GM18909 (cell line): Measurements from ENCODE around the gene ZNF142.
"Not testable (repeated sequence)": the region's sequence is repeated elsewhere in the genome, so short reads cannot be mapped to it uniquely, and the experiment has no call there.

Experiments used
- ATAC-seq: cut with Tn5 transposase; IDR thresholded peaks from one replicate; pipeline ENCODE4 v1.9.1; 2021; ENCODE audit warnings: mild to moderate bottlenecking; ENCODE audit not compliant: unreplicated experiment, poor library complexity

Gene ZNF142, protein sequence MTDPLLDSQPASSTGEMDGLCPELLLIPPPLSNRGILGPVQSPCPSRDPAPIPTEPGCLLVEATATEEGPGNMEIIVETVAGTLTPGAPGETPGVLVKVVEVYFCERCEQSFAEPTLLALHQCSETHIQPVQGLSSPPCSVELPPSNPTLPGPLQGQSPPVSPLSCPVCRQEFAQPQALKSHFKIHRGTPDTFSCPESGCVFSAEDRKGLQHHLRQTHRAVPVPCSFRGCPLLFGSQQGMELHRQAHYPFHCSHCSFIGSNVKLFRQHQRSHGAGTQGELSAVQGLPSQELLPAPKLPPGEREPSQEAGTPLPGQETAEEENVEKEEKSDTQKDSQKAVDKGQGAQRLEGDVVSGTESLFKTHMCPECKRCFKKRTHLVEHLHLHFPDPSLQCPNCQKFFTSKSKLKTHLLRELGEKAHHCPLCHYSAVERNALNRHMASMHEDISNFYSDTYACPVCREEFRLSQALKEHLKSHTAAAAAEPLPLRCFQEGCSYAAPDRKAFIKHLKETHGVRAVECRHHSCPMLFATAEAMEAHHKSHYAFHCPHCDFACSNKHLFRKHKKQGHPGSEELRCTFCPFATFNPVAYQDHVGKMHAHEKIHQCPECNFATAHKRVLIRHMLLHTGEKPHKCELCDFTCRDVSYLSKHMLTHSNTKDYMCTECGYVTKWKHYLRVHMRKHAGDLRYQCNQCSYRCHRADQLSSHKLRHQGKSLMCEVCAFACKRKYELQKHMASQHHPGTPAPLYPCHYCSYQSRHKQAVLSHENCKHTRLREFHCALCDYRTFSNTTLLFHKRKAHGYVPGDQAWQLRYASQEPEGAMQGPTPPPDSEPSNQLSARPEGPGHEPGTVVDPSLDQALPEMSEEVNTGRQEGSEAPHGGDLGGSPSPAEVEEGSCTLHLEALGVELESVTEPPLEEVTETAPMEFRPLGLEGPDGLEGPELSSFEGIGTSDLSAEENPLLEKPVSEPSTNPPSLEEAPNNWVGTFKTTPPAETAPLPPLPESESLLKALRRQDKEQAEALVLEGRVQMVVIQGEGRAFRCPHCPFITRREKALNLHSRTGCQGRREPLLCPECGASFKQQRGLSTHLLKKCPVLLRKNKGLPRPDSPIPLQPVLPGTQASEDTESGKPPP (N-terminal part only)

DNA sequence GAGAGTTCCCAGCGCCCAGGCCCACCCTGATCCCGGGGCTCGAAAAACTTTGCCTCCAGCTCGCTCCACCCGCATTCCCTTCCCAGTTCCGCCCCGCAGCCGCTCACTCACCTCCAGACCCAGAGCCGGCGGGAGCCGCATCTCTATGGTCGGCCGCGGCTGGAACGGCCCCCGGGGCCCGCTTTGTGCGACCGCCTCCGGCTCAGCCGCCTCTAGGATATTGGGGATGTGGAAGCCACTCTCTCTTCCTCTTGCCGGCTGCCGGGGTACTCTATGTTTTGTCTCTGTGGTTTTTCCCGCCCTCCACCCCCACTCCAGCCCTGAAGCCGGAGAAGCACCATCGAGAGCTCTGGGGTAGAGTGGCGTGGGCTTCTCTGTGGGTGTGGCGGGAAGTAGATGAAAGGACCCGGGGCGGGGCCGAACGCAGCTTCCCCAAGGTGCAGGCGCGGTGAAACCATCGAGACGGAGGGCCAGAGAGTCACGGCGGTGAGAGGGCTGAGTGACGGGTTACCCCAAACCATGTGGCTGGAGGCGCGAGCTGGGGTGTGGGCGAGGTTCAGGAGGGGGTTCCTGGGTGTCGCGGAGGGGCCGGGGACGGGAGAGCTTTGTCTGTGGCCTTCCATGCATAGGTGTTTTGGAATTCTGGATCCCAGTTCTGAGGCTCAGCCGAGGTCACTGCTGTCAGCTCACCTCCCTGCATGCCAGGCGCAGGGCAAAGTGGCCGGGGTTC, at the start of gene ZNF142, which contains the start of gene BCS1L:
Gene ZNF142, minus strand, starts transcription at position 366 of the 730 bp plus-strand sequence. CDS start 3,194 bp downstream, outside the sequence.
Gene BCS1L, plus strand, starts transcription at position 426 of the 730 bp plus-strand sequence. CDS start 1,305 bp downstream, outside the sequence.
- ATAC-seq = peak; percentile 93

DNA sequence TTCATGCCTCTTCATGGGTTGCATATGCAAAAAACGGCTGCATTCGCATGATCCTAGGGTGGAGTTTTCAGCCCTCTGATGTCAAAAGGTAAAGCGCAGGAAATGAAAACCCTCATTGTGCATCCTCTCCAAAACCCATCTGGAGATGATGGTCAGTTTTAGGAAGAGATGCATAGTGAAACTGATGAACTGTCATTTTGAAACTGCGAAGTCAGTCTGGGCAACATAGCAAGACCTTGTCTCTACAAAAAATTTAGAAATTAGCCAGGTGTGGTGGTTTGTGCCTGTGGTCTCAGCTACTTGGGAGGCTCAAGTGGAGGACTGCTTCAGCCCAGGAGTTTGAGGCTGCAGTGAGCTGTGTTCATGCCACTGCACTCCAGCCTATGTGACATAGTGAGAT, 48.7 kb upstream of the ZNF142 start:
- no peak for ATAC-seq

DNA sequence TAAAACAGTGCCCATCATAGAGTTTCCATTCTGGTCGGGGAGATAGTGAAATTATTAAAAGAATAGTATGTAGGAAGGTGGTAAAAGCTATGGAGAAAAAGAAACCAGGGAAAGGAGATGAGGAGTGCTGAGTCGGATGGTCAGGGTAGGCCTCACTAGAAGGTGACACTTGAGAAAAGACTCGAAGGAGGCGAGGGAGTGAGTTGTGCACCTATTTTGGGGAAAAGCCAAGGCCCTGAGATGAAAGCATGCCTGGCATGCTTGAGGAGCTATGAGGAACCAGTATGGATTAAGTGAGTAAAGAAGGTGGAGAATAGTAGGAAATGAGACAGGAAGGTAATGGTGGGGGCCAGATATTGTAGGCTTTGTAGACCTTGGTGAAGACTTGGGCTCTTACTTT, 43.9 kb upstream of the ZNF142 start:
- no peak for ATAC-seq

DNA sequence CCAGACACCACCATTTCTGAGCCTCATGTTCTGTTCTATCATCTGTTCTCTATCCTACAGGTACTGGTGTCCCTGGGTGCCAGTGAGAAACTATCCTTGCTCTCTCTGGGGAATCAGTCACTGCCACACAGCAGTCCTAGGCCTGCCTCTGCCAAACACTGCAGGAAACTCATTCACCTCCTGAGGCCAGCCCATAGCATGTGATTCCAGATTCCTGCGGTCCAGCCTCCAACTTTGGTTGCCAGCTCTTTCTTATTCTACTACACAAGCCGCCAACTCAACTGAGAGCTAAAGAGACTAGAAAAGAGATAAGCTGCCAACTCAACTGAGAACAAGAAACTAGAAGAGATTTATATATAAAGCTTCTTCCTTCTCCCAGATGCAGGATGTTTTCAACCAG, 42.4 kb upstream of the ZNF142 start:
- ATAC-seq = no peak

DNA sequence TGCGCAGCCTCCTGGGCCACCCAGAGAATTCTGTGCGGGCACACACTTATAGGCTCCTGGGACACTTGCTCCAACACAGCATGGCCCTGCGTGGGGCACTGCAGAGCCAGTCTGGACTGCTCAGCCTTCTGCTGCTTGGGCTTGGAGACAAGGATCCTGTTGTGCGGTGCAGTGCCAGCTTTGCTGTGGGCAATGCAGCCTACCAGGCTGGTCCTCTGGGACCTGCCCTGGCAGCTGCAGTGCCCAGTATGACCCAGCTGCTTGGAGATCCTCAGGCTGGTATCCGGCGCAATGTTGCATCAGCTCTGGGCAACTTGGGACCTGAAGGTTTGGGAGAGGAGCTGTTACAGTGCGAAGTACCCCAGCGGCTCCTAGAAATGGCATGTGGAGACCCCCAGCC, 39.5 kb upstream of the ZNF142 start:
- ATAC-seq = no peak

DNA sequence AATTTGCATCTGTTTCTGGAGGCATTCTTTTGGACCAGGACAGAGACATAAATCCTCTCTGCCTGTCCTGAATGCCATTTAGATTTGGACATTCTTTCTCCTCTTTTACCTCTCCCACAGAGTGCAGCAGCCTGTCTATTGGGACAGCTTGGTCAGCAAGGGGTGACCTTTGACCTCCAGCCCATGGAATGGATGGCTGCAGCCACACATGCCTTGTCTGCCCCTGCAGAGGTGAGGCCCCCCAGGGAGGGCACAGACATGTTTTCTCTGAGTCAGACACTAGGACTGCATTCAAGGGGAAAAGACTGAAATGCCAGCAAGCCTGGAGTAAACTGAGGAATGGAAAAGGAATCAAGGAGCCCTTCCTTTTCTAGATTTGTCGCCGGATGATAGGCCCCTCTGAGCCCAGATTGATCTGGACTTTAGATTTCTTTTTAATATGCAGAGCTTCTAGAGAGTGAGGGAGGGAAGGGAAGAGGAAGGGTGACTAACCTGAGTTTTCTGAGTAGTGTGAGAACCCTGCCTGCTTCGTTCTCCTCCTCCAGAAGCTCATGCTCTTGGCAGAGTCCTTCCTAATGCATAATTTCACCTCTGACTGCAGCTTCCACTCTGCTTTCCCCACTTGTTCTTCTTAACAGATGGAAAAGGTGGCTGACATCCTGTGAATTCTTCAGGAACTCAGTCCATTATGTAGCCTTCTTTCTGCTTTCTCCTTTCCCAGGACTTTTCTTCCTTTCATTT, 35.2 kb upstream of the ZNF142 start:
- ATAC-seq = no peak

DNA sequence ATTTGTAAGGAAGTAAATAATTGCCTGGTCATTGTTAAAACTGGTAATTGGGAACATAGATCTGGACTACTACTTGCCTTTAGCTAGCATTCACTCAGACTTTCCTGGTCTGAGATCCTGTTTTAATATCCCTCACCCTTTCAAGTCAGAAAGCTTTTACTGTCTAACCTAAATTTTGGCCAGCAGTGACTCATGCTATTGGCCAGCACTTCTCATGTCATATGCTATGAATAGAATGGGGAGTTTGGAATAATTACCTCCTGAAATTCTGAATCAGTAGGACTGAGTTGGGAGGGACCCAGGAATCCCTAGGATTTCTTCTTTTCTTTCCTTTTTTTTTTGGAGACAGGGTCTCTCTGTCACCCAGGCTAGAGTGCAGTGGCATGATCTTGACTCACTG, 31.8 kb upstream of the ZNF142 start:
- ATAC-seq = no peak

DNA sequence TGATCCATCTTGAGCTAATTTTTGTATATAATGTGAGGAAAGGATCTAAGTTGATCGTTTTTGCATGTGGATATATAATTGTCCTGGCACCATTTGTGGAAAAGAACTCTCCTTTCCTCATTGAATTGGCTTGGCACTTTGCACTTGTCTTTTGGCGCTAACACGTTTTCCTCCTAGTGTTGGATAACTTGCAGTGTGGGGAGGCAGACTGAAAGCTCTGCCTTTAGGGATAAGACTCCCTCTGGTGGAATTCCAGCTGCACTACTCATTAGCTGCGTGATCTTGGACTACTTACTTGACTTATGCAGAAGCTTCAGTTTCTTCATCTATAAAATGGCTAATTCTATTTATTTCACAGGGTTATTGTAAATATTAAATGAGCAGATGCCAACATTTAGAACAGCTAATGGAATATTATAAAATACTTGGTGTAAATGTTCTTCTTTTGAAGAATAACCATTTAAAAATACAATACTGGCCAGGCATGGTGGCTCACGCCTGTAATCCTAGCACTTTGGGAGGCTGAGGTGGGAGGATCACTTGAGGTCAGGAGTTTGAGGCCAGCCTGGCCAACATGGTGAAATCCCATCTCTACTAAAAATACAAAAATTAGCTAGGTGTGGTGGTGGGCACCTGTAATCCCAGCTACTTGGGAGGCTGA, 28.1 kb upstream of the ZNF142 start:
- not testable (repeated sequence) for ATAC-seq

DNA sequence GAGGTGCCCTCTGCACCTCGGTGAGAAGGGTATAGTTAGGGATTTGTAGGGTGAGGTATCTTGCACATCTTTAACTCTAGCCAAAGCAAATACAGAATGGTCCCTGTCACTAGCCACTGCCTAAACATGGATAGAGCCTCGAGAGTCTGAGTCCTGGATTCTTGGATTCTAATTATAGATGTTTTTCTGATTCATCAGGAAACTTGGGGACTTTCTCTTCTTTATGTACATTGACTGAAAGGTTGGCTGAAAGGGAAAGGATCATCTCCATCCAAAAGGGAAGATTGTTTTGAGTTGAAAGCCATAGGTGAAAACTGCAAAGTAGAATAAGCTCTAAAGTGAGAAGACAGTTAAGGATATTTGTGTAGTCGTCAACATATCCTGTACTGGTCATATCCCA, 20.6 kb upstream of the ZNF142 start:
- no peak for ATAC-seq

DNA sequence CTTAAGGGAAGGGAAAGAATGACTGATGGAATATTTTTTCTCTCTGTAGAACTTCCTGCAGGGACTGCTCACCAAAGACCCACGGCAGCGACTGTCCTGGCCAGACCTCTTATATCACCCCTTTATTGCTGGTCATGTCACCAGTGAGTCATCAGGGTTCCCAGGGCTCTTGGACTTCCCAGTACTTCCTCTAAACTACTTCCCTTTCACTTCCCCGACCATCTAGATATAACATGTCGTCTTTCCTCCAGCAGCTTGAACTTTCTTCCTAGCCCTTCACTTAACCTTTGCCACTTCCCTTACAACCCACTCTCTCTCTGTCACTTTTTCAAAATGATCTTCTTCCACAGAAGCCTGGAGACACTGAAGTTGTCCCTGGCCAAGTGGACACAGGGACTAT, 19.7 kb upstream of the ZNF142 start:
- ATAC-seq = no peak

DNA sequence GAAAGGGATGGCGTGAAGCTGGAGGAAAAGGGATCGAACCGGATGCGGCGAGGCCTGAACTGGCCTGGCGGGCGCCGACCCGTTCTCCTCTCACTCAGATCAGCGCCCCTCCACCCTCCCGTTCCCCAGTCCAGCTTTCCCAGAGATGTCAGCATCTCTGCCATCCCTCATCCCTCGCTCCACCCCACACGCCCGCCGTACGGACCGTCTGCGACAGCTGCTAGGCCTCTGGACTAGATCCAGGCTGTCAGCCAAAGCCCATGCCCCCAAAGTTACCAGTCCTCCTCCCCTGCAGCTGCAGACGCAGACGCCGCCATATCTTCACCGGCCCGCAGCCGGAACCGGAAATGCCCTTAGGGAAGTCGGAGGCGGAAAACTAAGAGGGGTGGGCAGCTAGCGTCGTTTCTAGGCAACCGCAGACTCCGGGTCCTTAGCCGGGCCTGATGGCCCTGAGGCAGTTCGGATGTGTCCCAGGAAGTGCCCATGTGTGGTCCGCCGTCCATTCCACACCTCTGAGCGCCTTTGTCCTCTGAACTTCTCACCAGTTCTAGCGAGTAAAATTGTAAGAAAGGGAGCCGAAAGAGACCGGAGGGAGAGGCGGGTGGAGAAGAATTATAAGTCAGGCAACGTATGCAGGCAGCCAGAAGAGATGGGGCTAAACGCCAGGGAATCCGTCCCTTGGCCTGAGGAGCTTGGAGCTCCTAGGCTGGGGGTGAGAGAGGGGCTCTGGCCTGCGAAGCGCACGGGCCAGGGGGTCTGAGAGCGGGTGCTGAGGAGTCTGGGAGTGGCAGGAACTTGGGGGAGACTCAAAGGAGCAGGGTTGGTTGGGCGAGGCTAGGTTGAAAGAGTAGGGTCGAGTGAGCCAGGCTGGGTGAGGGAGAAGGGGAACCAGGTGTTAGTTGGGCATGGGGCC, 12.5 kb upstream of the ZNF142 start, which contains the start of the genes RNF25 and STK36:
Gene RNF25, minus strand, starts transcription at position 349 of the 913 bp plus-strand sequence. Its CDS starts 32 bp downstream, at position 317.
Gene STK36, plus strand, starts transcription at position 433 of the 913 bp plus-strand sequence. CDS start 744 bp downstream, outside the sequence.
- ATAC-seq = peak; percentile 98

DNA sequence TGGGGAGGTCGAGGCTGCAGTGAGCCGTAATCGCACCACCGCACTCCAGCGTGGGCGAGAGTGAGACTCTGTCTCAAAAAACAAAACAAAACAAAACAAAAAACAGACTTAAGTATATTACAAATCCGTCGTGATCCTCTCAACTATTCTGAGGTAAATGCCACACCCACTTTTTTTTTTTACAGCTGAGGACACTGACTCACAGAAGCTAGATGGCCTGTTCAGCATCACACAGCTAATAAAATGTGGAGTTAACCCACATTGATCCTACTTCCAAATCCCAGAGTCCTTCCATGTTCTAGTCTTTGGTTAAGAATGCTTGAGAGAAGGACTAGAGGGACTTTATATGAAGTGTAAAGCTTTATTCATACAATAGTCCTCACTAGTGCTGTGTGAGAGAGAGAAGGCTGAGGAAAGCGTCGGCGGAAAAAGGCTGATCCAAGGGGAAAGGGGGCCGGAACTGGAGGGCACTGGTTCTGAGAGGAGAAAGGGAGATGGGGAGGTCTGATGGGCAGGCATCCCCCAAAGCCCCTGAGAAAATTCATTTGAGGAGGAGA, 11.8 kb upstream of the ZNF142 start:
- no peak for ATAC-seq

DNA sequence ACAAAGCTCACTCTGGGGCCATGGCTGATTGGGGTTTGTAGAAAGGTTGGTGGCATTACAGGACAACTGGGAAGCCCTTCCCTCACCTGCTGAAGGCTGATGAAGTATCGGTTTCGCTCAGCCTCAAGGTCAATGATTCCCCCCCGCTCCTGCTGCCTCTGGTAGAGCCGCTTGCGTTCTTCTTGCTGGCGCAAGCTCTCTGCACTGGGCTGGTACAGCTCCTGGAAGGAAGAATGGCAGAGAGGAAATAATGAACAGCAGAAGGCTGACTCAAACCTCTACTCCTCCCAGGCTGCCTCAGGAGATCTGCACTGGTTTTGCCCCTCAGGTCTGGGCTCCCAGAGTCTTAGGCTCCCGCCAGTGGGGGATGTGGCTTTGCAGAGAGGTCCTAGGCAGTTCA, 5.2 kb upstream of the ZNF142 start:
- no peak for ATAC-seq

DNA sequence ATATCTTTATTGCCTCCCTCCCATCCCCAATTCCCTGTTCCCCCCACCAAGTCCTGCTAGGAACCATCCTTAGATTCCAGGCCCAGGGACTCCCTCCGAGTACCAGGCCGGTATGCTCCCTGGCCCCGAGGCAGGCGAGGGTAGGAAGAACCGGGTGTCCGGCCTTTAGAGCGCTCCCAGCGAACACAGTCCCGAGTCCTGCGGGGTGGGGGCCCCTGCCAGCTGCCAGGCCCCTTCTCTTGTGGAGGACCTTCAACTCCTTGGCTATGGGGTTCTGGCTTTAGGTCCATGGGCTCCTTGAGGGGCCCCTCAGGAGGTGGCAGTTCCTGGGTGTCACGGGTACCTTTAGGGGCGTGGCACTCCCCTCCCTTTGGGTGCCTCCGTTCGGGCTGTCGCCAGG, 4.5 kb upstream of the ZNF142 start:
- no peak for ATAC-seq

DNA sequence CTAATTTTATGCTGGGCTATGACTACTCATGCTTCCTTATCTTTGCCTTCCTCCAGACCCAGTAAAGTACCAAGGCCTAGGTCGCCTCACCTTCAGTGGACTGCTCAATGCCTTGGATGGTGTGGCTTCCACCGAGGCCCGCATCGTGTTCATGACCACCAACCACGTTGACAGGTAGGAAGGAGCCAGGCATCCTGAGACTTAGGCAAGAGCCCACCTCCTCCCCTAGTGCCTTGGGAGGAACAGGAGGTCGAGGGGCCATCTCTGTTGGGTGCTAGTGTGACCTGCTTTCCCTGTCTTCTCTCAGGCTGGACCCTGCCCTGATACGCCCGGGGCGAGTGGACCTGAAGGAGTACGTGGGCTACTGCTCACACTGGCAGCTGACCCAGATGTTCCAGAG, 3.4 kb upstream of the ZNF142 start:
- ATAC-seq = no peak

DNA sequence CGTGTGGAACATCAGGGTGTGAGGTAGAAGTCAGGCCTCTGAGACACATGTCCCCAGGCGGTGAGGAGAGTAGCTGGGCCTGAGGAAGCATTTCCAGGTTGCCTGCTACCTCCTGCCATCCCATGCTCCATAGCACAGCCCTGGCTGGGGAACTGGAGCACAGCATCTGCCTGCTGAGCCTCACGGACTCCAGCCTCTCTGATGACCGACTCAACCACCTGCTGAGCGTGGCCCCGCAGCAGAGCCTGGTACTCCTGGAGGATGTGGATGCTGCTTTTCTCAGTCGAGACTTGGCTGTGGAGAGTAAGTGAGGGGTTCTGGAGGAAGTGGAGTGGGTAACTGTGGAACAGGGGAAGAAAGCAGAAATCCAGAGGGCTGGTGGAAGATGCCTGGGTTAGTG, 3.0 kb upstream of the ZNF142 start:
- ATAC-seq = no peak

DNA sequence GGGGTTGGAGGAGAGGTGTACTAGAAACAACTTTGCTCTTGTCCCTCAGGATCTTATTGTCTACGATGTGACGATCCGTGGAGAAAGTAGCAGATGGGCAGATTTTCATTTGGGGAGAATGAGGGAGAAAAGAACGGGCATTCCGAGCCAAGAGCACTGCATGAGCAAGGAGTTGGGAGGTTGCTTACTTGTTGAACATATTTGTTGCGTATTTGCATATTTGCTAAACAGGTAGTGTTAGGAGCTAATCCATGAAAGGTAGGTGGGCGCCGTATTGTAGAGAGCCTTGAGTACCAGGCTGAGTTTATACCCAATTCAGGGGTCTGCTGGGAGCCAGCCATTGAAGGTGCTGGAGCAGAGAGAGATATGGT, 550 bp upstream of the ZNF142 start:
- ATAC-seq = no peak
